Peyer's patch (tissue), 4 donors: ENCODE data around the gene PTX4. TPM values are rescaled to one million over a fixed set of nuclear protein-coding genes. Genes with fewer than 3 reads are reported as not detected.
A peak's percentile ranks its signal among the peaks of the same experiment; 100 is the strongest.

Source experiments
- DNase-seq, 3 donors: peaks; one replicate each; pipeline ENCODE4 v3.0.0-alpha.2; 2017 to 2019
- H3K27ac ChIP-seq, 4 donors: fragments of 200-600 bp; sonication (generic); one replicate each; pipeline ENCODE4 v1.5.1; 2016 to 2019
- H3K27me3 ChIP-seq, 2 donors: fragments of 200-600 bp; sonication (generic); one replicate each; pipeline ENCODE4 v1.5.1; 2019
- H3K36me3 ChIP-seq, 3 donors: fragments of 200-600 bp; sonication (generic); one replicate each; pipeline ENCODE4 v1.5.1; 2016 to 2019
- H3K4me1 ChIP-seq, 4 donors: fragments of 200-600 bp; sonication (generic); one replicate each; pipeline ENCODE4 v1.5.1; 2016 to 2019
- H3K4me3 ChIP-seq, 4 donors: fragments of 200-600 bp; sonication (generic); 1 replicate in 3 of 4; 2 replicates in 1 of 4; pipeline ENCODE4 v1.5.1; 2016 to 2019; ENCODE audit warnings: mild to moderate bottlenecking in 1 of 4
- H3K9me3 ChIP-seq, 4 donors: fragments of 200-600 bp; sonication (generic); one replicate each; pipeline ENCODE4 v1.5.1; 2016 to 2019; ENCODE audit warnings: mild to moderate bottlenecking in 1 of 4
- POLR2A ChIP-seq, 2 donors: fragments of 450-650 bp; IDR thresholded peaks; one replicate each; pipeline ENCODE4 v1.5.1; 2017; ENCODE audit warnings: antibody characterized with exemption in 2 of 2, mild to moderate bottlenecking in 2 of 2, moderate library complexity in 2 of 2
- total RNA-seq, 4 donors: library from RNA; depleted of rRNA; stranded (reverse); fragments of >200 nt; gene quantifications; one replicate each; pipeline ENCODE4 v1.1.0, GENCODE V29; 2016
- TF ChIP-seq, protein P1 (sequence below), 6 experiments: fragments of 450-650 bp in 4 of 6; fragments of 200-600 bp in 2 of 6; sonication (generic) in 1 of 6; IDR thresholded peaks; one replicate each; pipeline ENCODE4 v1.5.1; 2017 to 2019; ENCODE audit warnings: antibody characterized with exemption in 6 of 6, mild to moderate bottlenecking in 3 of 6, moderate library complexity in 1 of 6

Gene PTX4
- total RNA-seq, 4 donors from 2014 or later, result not detected

DNA sequence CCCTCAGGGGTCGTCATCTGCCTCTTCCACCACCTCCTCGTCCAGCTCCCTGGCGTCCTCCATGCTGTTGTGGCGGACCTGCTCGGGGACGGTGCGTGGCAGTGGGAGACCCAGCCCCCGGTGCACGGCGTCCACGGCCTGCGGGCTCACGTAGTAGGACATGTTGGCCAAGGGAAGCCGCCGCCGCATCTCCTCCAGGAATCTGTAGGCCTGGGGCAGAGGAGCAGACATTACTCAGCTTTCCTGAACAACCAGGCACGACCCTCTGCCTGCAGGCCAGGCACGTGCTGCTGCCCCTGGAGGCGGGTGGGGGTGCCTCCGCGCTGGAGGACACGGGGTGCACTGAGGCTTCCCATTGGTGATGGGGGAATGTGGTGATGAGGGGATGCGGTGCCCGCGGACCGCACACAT is 22.2 kb upstream of the PTX4 start:
- Histone ChIP-seq H3K4me1 (no peaks in the 10 kb centered on the region), H3K27ac (no peak overlapping the region), H3K27me3 (no peaks in the 10 kb centered on the region), H3K36me3 (peaks cover 0 to 16% (median 0%) of the 10 kb centered on the region in 3 donors), H3K4me3 (no peak overlapping the region), H3K9me3 (peaks cover 0 to 5% (median 0%) of the 10 kb centered on the region in 4 donors)
- no peak for DNase-seq
- no peak for TF ChIP-seq POLR2A (IDR thresholded peaks at IDR 0.05)
- TF ChIP-seq, protein P1, sequence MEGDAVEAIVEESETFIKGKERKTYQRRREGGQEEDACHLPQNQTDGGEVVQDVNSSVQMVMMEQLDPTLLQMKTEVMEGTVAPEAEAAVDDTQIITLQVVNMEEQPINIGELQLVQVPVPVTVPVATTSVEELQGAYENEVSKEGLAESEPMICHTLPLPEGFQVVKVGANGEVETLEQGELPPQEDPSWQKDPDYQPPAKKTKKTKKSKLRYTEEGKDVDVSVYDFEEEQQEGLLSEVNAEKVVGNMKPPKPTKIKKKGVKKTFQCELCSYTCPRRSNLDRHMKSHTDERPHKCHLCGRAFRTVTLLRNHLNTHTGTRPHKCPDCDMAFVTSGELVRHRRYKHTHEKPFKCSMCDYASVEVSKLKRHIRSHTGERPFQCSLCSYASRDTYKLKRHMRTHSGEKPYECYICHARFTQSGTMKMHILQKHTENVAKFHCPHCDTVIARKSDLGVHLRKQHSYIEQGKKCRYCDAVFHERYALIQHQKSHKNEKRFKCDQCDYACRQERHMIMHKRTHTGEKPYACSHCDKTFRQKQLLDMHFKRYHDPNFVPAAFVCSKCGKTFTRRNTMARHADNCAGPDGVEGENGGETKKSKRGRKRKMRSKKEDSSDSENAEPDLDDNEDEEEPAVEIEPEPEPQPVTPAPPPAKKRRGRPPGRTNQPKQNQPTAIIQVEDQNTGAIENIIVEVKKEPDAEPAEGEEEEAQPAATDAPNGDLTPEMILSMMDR (IDR thresholded peaks at IDR 0.05), result no peak

DNA sequence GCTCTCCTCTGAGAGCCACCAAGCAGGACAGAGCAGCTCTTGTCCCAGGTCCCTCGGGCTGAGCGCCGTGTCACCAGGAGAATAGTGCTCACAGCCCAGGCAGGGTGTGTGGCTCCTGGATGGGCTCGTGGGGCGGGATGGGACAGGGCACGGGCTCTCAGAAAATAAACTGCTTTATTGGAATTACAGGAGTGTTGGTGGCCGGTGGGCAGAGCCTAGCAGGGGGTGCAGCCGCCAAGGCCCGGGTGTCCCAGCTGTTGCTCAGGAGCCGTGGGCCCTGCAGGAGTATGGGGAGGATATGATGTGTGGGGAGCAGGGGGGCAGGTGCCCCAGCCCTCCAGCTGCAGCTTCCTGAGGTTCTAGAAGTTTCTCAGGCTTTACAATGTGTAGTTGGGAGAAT is 21.5 kb upstream of the PTX4 start:
- no peaks in the 10 kb centered on the region for H3K4me1 ChIP-seq
- H3K27me3 ChIP-seq, result no peaks in the 10 kb centered on the region
- no peak for DNase-seq
- TF ChIP-seq, protein P1 (IDR thresholded peaks at IDR 0.05), result no peak
- TF ChIP-seq POLR2A (IDR thresholded peaks at IDR 0.05), result no peak
- no peak overlapping the region for H3K4me3 ChIP-seq
- peaks cover 0 to 5% (median 0%) of the 10 kb centered on the region in 4 donors for H3K9me3 ChIP-seq
- peaks cover 0 to 19% (median 0%) of the 10 kb centered on the region in 3 donors for H3K36me3 ChIP-seq
- H3K27ac ChIP-seq, result peak overlapping the region in 2 of 4 donors; percentile 39 to 44

DNA sequence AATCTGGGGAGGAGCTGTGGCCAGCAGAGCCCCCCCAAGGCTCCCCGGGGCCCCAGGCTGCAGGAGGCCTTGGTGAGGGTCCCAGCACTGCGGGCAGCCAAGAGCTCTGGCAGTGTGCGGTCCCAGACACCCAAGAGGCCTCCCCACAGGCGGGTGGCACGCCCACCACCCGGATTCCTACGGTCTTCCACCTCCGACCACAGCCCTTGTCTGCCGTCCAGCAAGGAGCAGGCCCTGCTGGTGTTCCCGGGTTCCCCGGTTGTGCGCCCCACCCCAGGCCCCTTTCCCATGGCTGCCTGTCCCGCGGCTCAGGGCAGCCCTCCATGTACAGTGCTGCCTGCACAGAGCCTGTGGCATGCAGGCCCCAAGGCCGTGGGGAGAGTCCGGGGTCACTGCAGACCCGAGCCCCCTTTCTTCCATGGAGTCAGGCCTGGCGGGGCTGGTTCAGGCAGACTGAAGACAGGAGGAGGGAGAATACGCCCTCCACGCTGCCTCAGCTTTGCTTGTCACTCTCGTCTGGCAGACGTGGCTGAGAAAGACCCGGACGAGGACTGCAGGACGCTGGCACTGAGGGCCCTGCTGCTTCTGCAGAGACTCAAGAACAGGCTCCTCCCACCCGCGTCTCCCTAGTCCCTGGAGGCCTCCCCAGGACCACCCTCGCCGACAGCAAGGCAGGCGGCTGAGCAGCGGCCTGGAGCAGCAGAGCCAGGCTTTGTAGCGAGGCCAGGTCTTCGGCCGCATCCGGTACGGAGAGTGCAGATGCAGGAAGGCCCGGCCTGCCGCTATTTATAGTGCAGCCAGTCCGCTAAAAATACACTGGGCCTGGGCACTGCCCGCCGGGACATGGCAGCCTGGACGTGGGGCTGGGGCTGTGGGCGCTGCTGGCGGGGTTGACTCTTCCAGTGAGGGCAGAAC is 20.8 kb upstream of the PTX4 start:
- Histone ChIP-seq H3K27ac (peak overlapping the region in 2 of 4 donors; percentile 39 to 44), H3K9me3 (peaks cover 0 to 5% (median 0%) of the 10 kb centered on the region in 4 donors), H3K27me3 (no peaks in the 10 kb centered on the region), H3K36me3 (peaks cover 0 to 20% (median 0%) of the 10 kb centered on the region in 3 donors), H3K4me1 (no peaks in the 10 kb centered on the region), H3K4me3 (no peak overlapping the region)
- no peak for DNase-seq
- no peak for TF ChIP-seq POLR2A (IDR thresholded peaks at IDR 0.05)
- TF ChIP-seq, protein P1 (IDR thresholded peaks at IDR 0.05), result no peak

DNA sequence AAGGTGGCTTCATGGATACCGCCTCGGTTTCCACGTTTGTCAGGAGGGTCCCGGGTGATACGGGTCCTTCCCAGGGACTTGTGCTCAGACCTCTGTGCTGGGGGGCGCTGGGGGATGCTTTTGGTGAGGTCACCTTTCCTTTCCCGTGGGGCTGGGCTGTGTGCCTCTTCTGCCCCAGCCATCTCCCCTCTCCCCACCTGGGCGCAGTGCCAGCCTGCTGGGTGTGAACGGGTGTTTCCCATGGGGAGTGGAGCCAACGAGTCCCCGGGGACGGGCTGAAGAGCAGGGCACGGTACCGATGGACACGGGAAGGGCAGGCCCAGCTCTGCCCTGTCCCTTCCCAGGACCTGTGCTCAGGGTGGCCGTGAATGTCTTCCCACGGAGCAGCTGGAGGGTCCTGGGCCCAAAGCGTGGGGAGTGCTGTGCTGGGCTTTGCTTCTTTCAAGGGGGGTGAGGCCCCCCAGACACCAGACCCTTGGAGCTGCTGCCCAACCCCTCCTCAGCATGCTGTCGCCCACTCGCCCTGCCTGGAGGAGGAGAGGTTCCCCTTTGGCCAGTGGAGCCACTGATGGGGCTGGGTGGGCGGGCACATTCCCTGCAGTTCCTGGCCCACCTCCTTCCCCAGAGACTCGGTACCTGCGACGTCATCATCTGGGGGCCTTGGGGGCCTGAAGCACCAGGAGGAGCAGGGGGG is 19.9 kb upstream of the PTX4 start:
- Histone ChIP-seq H3K27ac (no peak overlapping the region), H3K36me3 (peaks cover 0 to 21% (median 0%) of the 10 kb centered on the region in 3 donors)
- TF ChIP-seq, protein P1 (IDR thresholded peaks at IDR 0.05), result no peak
- no peak for TF ChIP-seq POLR2A (IDR thresholded peaks at IDR 0.05)

DNA sequence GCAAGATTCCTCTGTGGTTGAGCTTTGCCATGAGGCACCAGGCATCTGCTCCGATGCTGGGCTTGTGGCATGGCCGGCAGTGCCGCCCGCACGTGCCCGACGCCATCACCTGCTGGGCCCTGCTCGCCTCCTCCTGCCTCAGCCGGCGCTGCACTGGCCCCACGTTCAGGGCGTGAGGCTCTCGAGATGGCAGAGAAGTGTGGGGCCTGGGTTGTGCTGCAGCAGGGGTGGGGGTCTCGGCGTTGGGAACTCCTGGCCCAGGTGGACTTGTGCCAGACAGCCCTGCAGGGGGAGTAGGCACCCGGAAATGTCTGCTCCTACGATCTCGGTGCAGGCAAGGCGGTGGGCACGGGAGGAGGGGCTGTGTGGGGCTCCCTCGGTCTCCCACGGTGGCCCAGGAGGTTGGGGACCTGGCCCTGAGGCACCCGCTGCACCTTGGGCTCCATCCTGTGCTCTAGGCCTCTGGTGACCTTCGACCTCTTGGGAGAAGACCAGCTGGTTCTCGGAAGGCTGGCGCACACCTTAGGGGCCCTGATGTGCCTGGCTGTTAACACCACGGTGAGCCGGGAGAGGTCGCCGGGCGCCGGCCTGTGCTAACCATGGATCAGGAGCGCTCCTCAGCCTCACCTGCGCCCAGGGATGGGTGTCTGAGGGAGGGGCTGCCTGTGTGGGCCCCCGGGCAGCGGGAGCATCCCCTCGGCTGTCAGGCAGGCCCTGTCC is 17.9 kb upstream of the PTX4 start:
- peaks cover 0 to 41% (median 0%) of the 10 kb centered on the region in 3 donors for H3K36me3 ChIP-seq
- TF ChIP-seq POLR2A (IDR thresholded peaks at IDR 0.05), result no peak
- TF ChIP-seq, protein P1 (IDR thresholded peaks at IDR 0.05), result no peak
- no peaks in the 10 kb centered on the region for H3K9me3 ChIP-seq
- no peaks in the 10 kb centered on the region for H3K4me1 ChIP-seq
- H3K4me3 ChIP-seq, result no peak overlapping the region
- H3K27me3 ChIP-seq, result no peaks in the 10 kb centered on the region
- DNase-seq, result no peak
- no peak overlapping the region for H3K27ac ChIP-seq

More for the DNA sequence above, 19.9 kb upstream of the PTX4 start:
- no peak for DNase-seq
- Histone ChIP-seq H3K4me1 (no peaks in the 10 kb centered on the region), H3K9me3 (no peaks in the 10 kb centered on the region), H3K27me3 (no peaks in the 10 kb centered on the region), H3K4me3 (no peak overlapping the region)
